Testis (tissue), 3 donors: Measurements from ENCODE around the gene PPFIBP1. TPM values are rescaled to one million over a fixed set of nuclear protein-coding genes. Genes with fewer than 3 reads are reported as not detected.

Experiments used
- DNase-seq: peaks from one replicate; pipeline ENCODE4 v3.0.0-alpha.2; 2019
- H3K27ac ChIP-seq, 2 donors: fragments of 200-600 bp; sonication (generic); one replicate each; pipeline ENCODE4 v1.5.1; 2019
- H3K27me3 ChIP-seq: fragments of 200-600 bp; sonication (generic); one replicate; pipeline ENCODE4 v1.5.1; 2019
- H3K36me3 ChIP-seq: fragments of 200-600 bp; sonication (generic); one replicate; pipeline ENCODE4 v1.5.1; 2017; ENCODE audit warnings: low read depth; ENCODE audit errors: missing control alignments
- H3K4me1 ChIP-seq: fragments of 200-600 bp; sonication (generic); one replicate; pipeline ENCODE4 v1.5.1; 2019
- H3K4me3 ChIP-seq, 2 donors: fragments of 200-600 bp; sonication (generic); one replicate each; pipeline ENCODE4 v1.5.1; 2017 to 2019
- H3K9me3 ChIP-seq: fragments of 200-600 bp; sonication (generic); one replicate; pipeline ENCODE4 v1.5.1; 2017
- CTCF ChIP-seq, 3 experiments: fragments of 450-650 bp in 2 of 3; fragments of 200-600 bp in 1 of 3; sonication (generic) in 1 of 3; IDR thresholded peaks; one replicate each; pipeline ENCODE4 v1.5.1; 2016 to 2019; ENCODE audit warnings: antibody characterized with exemption in 3 of 3, mild to moderate bottlenecking in 2 of 3, moderate library complexity in 1 of 3
- POLR2A ChIP-seq: fragments of 450-650 bp; IDR thresholded peaks from one replicate; pipeline ENCODE4 v1.6.1; 2017; ENCODE audit warnings: antibody characterized with exemption, mild to moderate bottlenecking, moderate library complexity
- WGBS, 2 donors: methylation state at CpG; one replicate each; pipeline ENCODE4 v1.1.5; 2018; 5-methylcytosine and 5-hydroxymethylcytosine counted together
- intact Hi-C: fragments of 100-400 bp; cut with DNase I; formaldehyde crosslinking; loops from one replicate; pipeline ENCODE4 v1.15.1; 2023; ENCODE audit warnings: low total_unique reads
- polyA plus RNA-seq: library from polyadenylated mRNA; stranded (reverse); fragments of 350-450 nt; fragmentation: Illumina TruSeq; extraction: RNeasy Lipid Tissue Mini Kit (QIAGEN cat#74804); gene quantifications from one replicate; pipeline ENCODE4 v1.2.3, GENCODE V29; 2014; ENCODE audit warnings: low read depth, low replicate concordance; ENCODE audit not compliant: insufficient read depth
- total RNA-seq, 2 donors: library from RNA; depleted of rRNA; stranded (reverse); fragments of >200 nt; gene quantifications; one replicate each; pipeline ENCODE4 v1.2.3, GENCODE V29; 2016

PPFIBP1 gene
- total and polyA plus RNA-seq, 3 donors from 2014 or later, result 33.4 to 87.8 (median 75.3) TPM

- 38 to 53% methylated on average over 6 of the region's 6 CpGs for WGBS, 2 donors
- DNase-seq, result no peak
- H3K36me3 ChIP-seq, result no peaks in the 10 kb centered on the region
- no peak overlapping the region for H3K4me3 ChIP-seq
- no peak overlapping the region for H3K27ac ChIP-seq
- H3K27me3 ChIP-seq, result no peaks in the 10 kb centered on the region
- TF ChIP-seq POLR2A (no peak), CTCF (IDR thresholded peaks at IDR 0.05) (no peak)
- intact Hi-C loops, result no loop called here
- H3K9me3 ChIP-seq, result no peaks in the 10 kb centered on the region
- H3K4me1 ChIP-seq, result peaks cover 9% of the 10 kb centered on the region
Observed at GRCh38 chr12:27561535-27562350, 37.7 kb downstream of the PPFIBP1 start.

GRCh38 chr12:27564612-27565213 lies 40.7 kb downstream of the PPFIBP1 start:
- Histone ChIP-seq H3K36me3 (no peaks in the 10 kb centered on the region), H3K27me3 (no peaks in the 10 kb centered on the region), H3K4me3 (no peak overlapping the region), H3K27ac (no peak overlapping the region), H3K9me3 (no peaks in the 10 kb centered on the region), H3K4me1 (peaks cover 6% of the 10 kb centered on the region)
- TF ChIP-seq CTCF (IDR thresholded peaks at IDR 0.05) (no peak), POLR2A (no peak)
- no peak for DNase-seq
- 80 to 84% methylated on average over 9 of the region's 9 CpGs for WGBS, 2 donors
- intact Hi-C loops, result no loop called here

GRCh38 chr12:27566159-27566558 lies 42.2 kb downstream of the PPFIBP1 start:
- no peak for TF ChIP-seq POLR2A
- TF ChIP-seq CTCF (IDR thresholded peaks at IDR 0.05), result no peak
- no peak overlapping the region for H3K27ac ChIP-seq
- H3K4me1 ChIP-seq, result peaks cover 6% of the 10 kb centered on the region
- no peak for DNase-seq
- no peaks in the 10 kb centered on the region for H3K27me3 ChIP-seq
- no peak overlapping the region for H3K4me3 ChIP-seq
- H3K36me3 ChIP-seq, result no peaks in the 10 kb centered on the region
- 94 to 99% methylated on average over 2 of the region's 2 CpGs for WGBS, 2 donors
- no peaks in the 10 kb centered on the region for H3K9me3 ChIP-seq
- intact Hi-C loops, result no loop called here

- no peak for DNase-seq
- no peak overlapping the region for H3K4me3 ChIP-seq
- no peaks in the 10 kb centered on the region for H3K36me3 ChIP-seq
- H3K27ac ChIP-seq, result no peak overlapping the region
- TF ChIP-seq POLR2A (no peak), CTCF (IDR thresholded peaks at IDR 0.05) (no peak)
- no peaks in the 10 kb centered on the region for H3K9me3 ChIP-seq
- no peaks in the 10 kb centered on the region for H3K27me3 ChIP-seq
- intact Hi-C loops, result no loop called here
- peaks cover 3% of the 10 kb centered on the region for H3K4me1 ChIP-seq
- 55 to 61% methylated on average over 2 of the region's 2 CpGs for WGBS, 2 donors
Observed at GRCh38 chr12:27566626-27567025, 42.6 kb downstream of the PPFIBP1 start.
